ENCODE data around the gene SNORC. TPM values are rescaled to one million over a fixed set of nuclear protein-coding genes. Genes with fewer than 3 reads are reported as not detected.

Gene SNORC
- total RNA-seq, 1 experiment from 2014 or later: 3.4 TPM

GRCh38 chr2:232885264-232885961, 15.3 kb downstream of the SNORC start:
- no peak for ATAC-seq
- ChIA-PET POLR2A (no interaction called here), CTCF (interaction anchor here (1.7 kb wide), 1 partner anchor 143 kb away, joined by 4 read pairs; no protein-coding TSS in a partner anchor)
- no peaks in the 10 kb centered on the region for H3K27me3 Mint-ChIP-seq (ENCODE audit: low read depth)
- no peaks in the 10 kb centered on the region for H3K36me3 Mint-ChIP-seq
- DNase-seq (ENCODE audit: low spot score): no peak
- no peak overlapping the region for H3K27ac Mint-ChIP-seq
- no peak overlapping the region for H3K4me3 Mint-ChIP-seq
- H3K9me3 Mint-ChIP-seq: no peaks in the 10 kb centered on the region
- TF ChIP-seq CREB1 (CRISPR knock-in tag; IDR thresholded peaks at IDR 0.05) (no peak), USF1 (CRISPR knock-in tag; IDR thresholded peaks at IDR 0.05) (no peak), AFF4 (CRISPR knock-in tag; IDR thresholded peaks at IDR 0.05; ENCODE audit: borderline replicate concordance) (no peak), NFATC4 (CRISPR knock-in tag; IDR thresholded peaks at IDR 0.05) (no peak), ZNF232 (CRISPR knock-in tag; IDR thresholded peaks at IDR 0.05) (no peak), JAZF1 (CRISPR knock-in tag; IDR thresholded peaks at IDR 0.05) (no peak), MXD4 (CRISPR knock-in tag; IDR thresholded peaks at IDR 0.05; ENCODE audit: borderline replicate concordance) (no peak), ZNF396 (CRISPR knock-in tag; IDR thresholded peaks at IDR 0.05; ENCODE audit: borderline replicate concordance) (no peak), MLX (CRISPR knock-in tag; IDR thresholded peaks at IDR 0.05) (no peak), ESRRA (CRISPR knock-in tag; IDR thresholded peaks at IDR 0.05; ENCODE audit: borderline replicate concordance) (no peak), JUN (CRISPR knock-in tag; IDR thresholded peaks at IDR 0.05) (no peak), ZMAT4 (CRISPR knock-in tag; IDR thresholded peaks at IDR 0.05) (no peak), ELF4 (CRISPR knock-in tag; IDR thresholded peaks at IDR 0.05; ENCODE audit: low read depth) (no peak), ATF1 (CRISPR knock-in tag; IDR thresholded peaks at IDR 0.05) (no peak)
- H3K4me1 Mint-ChIP-seq: peaks cover 10% of the 10 kb centered on the region

- Mint-ChIP-seq H3K9me3 (no peaks in the 10 kb centered on the region), H3K4me1 (peaks cover 18% of the 10 kb centered on the region), H3K27ac (no peak overlapping the region; the same call in 1 of the 2 replicates), H3K27me3 (ENCODE audit: low read depth) (no peaks in the 10 kb centered on the region), H3K36me3 (no peaks in the 10 kb centered on the region), H3K4me3 (no peak overlapping the region)
- ChIA-PET CTCF (no interaction called here), POLR2A (no interaction called here)
- ATAC-seq (no peak), DNase-seq (ENCODE audit: low spot score) (no peak)
- no peak for TF ChIP-seq RELA (CRISPR knock-in tag; IDR thresholded peaks at IDR 0.05; ENCODE audit: borderline replicate concordance)
- no peak for TF ChIP-seq ATF3 (CRISPR knock-in tag; conservative IDR thresholded peaks at IDR 0.05)
- TF ChIP-seq SMAD3 (CRISPR knock-in tag; IDR thresholded peaks at IDR 0.05; ENCODE audit: borderline replicate concordance): no peak
- TF ChIP-seq ZNF317 (CRISPR knock-in tag; IDR thresholded peaks at IDR 0.05; ENCODE audit: borderline replicate concordance, low read depth): no peak
- no peak for TF ChIP-seq NR3C1 (CRISPR knock-in tag; conservative IDR thresholded peaks at IDR 0.05; ENCODE audit: low read depth)
- TF ChIP-seq CTCF (IDR thresholded peaks at IDR 0.05): no peak
- TF ChIP-seq RORB (CRISPR knock-in tag; IDR thresholded peaks at IDR 0.05): no peak
- no peak for TF ChIP-seq E2F5 (CRISPR knock-in tag; IDR thresholded peaks at IDR 0.05)
- no peak for TF ChIP-seq SMAD4 (CRISPR knock-in tag; IDR thresholded peaks at IDR 0.05)
- no peak for TF ChIP-seq CREB1 (CRISPR knock-in tag; IDR thresholded peaks at IDR 0.05)
- TF ChIP-seq FOXP1 (CRISPR knock-in tag; IDR thresholded peaks at IDR 0.05; ENCODE audit: borderline replicate concordance): no peak
- TF ChIP-seq ZNF263 (CRISPR knock-in tag; IDR thresholded peaks at IDR 0.05; ENCODE audit: low read depth): no peak
- TF ChIP-seq ZNF512 (CRISPR knock-in tag; IDR thresholded peaks at IDR 0.05; ENCODE audit: borderline replicate concordance): no peak
These were observed 16.1 kb downstream of the SNORC start for GRCh38 chr2:232886176-232886575.
